CD4-positive, alpha-beta T cell treated with Interleukin-12 subunit alpha and Interleukin-12 subunit beta, for 1 hour (primary cell): ENCODE results near the gene HSD17B14.

Source experiments
- DNase-seq: peaks from one replicate; pipeline ENCODE4 v3.0.0-alpha.2; 2020

The HSD17B14 gene

GRCh38 chr19:48822514-48822913 lies 13.8 kb downstream of the HSD17B14 start:
- no peak for DNase-seq

GRCh38 chr19:48821633-48822032 lies 14.7 kb downstream of the HSD17B14 start:
- no peak for DNase-seq

DNA sequence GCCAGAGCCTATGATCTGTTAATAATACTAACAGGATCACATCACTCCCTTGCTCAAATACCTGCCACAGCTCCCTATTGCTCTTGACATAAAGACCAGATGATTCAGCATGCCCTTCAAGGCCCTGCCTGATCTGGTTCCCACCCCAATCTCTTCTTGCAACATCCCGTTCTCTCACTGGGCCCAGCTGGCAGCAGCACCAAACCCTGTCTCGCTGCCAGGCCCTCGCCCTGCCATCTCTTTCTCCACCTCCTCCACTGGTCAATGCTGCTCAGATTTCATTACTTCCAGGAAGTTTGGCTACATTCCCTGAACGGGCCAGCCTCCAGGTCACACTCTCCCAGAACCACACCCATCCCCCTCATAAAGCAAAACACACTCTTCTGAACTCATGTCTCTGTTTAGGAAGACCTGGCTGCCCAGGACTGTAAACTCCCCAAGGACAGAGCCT lies 16.9 kb downstream of the HSD17B14 start:
- DNase-seq, result no peak

GRCh38 chr19:48818234-48818820 lies 18.0 kb downstream of the HSD17B14 start:
- no peak for DNase-seq

- DNase-seq, result no peak
Observed at GRCh38 chr19:48817585-48818124, 18.6 kb downstream of the HSD17B14 start.

GRCh38 chr19:48815870-48816501 lies 20.3 kb downstream of the HSD17B14 start:
- DNase-seq, result peak; percentile 45

DNA sequence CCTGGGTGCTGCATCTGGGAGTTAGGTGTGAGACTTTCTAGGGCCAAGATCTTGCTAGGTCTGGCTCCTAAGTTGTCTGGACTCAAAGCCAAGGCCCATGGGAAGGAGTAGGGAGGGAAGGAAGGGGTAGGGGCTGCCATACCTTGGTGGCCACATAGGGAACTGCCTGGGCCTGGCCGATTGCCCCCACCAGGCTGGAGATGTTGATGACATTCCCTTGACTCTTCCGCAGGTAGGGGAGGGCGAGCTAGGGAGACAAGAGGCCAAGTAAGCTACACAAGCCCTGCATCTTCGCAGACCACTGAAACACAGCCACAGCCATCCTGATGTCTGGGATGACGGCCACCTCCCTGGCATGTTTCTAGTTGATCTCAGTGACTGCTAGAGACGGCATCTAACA lies 21.4 kb downstream of the HSD17B14 start:
- DNase-seq, result no peak

- no peak for DNase-seq
Observed at GRCh38 chr19:48813123-48813913, 23.0 kb downstream of the HSD17B14 start.

- peak; percentile 74 for DNase-seq
Observed at GRCh38 chr19:48812094-48812929, 24.0 kb downstream of the HSD17B14 start.

- DNase-seq, result no peak
Observed at GRCh38 chr19:48810151-48810550, 26.1 kb downstream of the HSD17B14 start.

- no peak for DNase-seq
Observed at GRCh38 chr19:48807590-48808308, 28.5 kb downstream of the HSD17B14 start.

DNA sequence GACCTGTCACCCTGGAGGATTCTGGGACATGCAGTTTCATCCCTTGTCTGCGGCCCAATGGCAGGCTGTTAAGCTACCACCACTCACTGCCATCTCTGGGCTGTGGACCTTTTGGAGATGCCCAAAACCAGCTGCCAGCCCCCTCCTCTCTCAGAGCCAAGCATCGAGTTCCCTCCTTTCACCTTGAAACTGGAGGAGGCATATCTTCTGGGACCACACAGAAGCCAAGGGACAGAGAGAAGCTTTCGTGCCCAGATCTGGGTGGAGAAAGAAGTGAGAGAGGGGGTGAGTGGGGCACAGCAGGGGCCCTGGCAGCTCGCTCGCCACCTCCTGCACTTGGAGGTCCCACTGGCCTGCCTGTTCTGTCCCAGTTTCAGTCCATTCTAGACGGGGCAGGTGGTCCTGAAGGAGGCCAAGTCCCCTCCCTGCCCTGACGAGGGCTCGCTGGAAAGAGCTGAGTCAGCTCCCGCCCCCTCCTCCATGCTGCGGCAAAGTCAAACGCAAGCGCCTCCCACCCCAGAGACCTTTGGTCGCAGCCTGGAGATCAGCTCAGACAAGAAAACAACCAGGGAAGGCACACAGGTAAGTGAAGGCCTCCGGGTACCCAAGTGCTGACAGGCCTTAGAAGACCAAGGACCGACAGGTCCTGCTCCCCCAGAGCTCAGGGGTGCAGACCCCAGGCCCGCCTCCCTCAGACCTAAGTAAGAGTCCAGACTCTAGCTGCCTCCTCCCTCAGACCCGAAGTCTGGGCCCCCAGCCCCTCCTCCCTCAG lies 29.3 kb downstream of the HSD17B14 start:
- peak; percentile 64 for DNase-seq

DNA sequence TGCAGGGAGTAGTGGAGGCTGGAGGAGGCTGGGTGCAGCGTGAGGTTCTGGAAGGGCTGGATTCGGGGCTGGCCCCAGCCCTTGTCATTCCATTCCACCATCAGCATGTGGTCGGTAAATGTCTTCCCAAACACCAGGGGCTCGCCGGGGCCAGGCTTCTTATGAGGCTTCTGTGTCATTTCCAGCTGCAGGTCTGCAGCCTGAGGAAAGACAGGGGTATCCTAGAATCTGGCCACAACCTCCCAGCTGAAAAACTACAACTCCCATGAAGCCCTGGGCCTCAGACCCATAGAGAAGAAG lies 29.8 kb downstream of the HSD17B14 start:
- no peak for DNase-seq

GRCh38 chr19:48805452-48805851 lies 30.8 kb downstream of the HSD17B14 start:
- no peak for DNase-seq

- no peak for DNase-seq
Observed at GRCh38 chr19:48804496-48804895, 31.8 kb downstream of the HSD17B14 start.

GRCh38 chr19:48802623-48803022 lies 33.7 kb downstream of the HSD17B14 start:
- DNase-seq, result no peak

GRCh38 chr19:48799358-48800300 lies 36.7 kb downstream of the HSD17B14 start:
- DNase-seq, result no peak

- DNase-seq, result no peak
Observed at GRCh38 chr19:48798937-48799336, 37.4 kb downstream of the HSD17B14 start.

DNA sequence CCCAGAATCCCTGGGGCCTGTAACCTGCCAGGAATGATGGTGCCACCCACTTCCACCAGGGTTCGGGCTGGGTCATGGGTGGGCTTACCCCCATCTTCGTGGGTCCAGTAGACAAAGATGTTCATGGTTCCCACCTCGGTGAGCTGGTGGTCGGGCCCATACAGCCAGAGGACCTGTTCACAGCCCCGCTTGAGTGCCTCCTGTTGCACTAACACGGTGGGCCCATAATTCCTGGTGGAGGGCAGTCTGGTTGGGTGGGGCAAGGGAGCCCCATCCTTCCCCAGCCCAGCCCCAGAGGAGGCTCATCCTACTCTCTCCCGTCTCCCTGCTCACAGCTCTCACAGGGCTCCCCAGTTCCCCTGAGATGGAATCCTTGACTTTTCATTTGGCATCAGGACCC lies 39.2 kb downstream of the HSD17B14 start:
- DNase-seq, result no peak
